Loucy (cell line): ENCODE results near the gene TNFRSF1B.

Experiments used
- CTCF ChIP-seq: fragments of 200-600 bp; sonication (generic); conservative IDR thresholded peaks from 2 replicates; pipeline ENCODE4 v1.5.1; 2014; ENCODE audit warnings: mild to moderate bottlenecking, antibody characterized with exemption, low read length
- EZH2phosphoT487 ChIP-seq: fragments of 200-600 bp; IDR thresholded peaks from 2 replicates; pipeline ENCODE4 v1.6.1; 2018; ENCODE audit warnings: antibody characterized with exemption, mild to moderate bottlenecking, moderate library complexity, borderline replicate concordance

GRCh38 chr1:12164210-12164609, 2.6 kb upstream of the TNFRSF1B start:
- TF ChIP-seq CTCF (no peak), EZH2phosphoT487 (no peak)
